Measurements from ENCODE around the gene PLCB3.

Gene PLCB3

DNA sequence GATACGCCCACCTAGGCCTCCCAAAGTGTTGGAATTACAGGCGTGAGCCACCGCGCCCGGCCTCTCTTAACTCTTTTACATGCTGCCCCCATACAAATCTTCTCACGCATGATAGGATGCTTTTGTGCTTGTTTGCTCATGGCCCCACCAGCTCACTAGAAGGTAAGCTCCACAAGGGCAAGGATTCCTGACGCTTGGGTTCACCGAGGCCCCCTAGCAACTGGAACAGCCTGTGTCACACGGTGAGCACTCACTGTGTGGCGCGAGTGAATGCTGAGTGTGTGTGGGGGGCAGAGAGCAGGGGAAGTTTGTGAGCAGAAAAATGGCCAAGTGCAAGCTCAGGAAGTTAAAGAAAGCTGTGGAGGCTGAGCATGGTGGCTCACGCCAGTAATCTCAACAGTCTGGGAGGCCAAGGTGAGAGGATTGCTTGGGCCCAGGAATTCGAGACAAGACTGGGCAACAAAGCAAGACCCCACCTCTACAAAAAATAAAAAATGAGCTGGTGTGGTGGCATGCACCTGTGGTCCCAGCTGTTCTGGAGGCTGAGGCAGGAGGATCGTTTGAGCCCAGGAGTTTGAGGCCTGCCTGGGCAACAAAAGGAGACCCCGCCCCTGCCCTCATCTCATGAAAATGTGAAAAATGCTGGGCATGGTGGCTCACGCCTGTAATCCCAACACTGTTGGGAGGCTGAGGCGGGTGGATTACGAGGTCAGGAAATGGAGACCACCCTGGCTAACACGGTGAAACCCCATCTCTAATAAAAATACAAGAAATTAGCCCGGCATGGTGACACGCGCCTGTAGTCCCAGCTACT, 30.8 kb downstream of the PLCB3 start:
- Histone ChIP-seq H2BK120ac (ENCODE audit: low read depth, low read length) (no peak overlapping the region), H2BK15ac (replicated peaks; ENCODE audit: low read depth) (no peak overlapping the region), H3K27me3 (ENCODE audit: insufficient read depth, low read length, poor library complexity) (no peaks in the 10 kb centered on the region), H3K56ac (ENCODE audit: low read length) (no peak overlapping the region), H4K8ac (ENCODE audit: low read depth, low read length) (no peak overlapping the region), H4K5ac (ENCODE audit: low read length) (no peak overlapping the region), H3K4ac (ENCODE audit: low read depth, low read length) (no peak overlapping the region), H3K4me2 (ENCODE audit: low read length) (no peak overlapping the region), H3K36me3 (ENCODE audit: control insufficient read depth, insufficient read depth, low read length) (no peaks in the 10 kb centered on the region), H3K4me1 (ENCODE audit: control insufficient read depth, low read depth, low read length) (peaks cover 6% of the 10 kb centered on the region), H3K18ac (ENCODE audit: low read length) (no peak overlapping the region), H3K79me2 (ENCODE audit: control insufficient read depth, insufficient read depth, low read length) (no peaks in the 10 kb centered on the region), H3K23ac (ENCODE audit: low read length) (no peak overlapping the region), H2BK5ac (ENCODE audit: low read length) (no peak overlapping the region), H3K4me3 (ENCODE audit: low read length) (no peak overlapping the region), H2AK5ac (ENCODE audit: low read length) (no peak overlapping the region), H3K9ac (ENCODE audit: low read length) (no peak overlapping the region), H3K79me1 (ENCODE audit: low read length) (no peaks in the 10 kb centered on the region), H3K27ac (ENCODE audit: low read depth, low read length) (no peak overlapping the region)
- WGBS (ENCODE audit: extremely low coverage, insufficient coverage, low lambda C conversion rate), result no CpG with 5 or more reads among the region's 22 CpGs
- DNase-seq, result no peak

DNA sequence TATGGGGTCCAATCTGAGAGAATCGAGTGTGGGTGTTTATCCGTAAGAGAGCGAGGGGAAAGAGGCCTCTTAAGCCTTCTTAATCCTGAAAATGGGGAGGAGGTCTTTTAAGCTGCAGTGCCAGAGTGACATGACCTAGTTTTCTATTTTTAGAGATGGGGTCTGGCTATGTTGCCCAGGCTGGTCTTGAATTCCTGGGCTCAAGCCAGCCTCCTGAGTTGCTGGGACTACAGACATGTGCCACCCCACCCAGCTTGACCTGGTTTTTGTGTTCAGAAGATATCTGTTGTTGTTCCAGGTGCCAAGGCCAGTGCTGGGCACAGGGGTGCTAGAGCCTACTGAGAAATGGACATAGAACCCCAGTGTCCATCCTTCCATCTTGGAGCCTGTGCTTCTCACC, 31.8 kb downstream of the PLCB3 start:
- Histone ChIP-seq H3K23ac (ENCODE audit: low read length) (no peak overlapping the region), H3K4me1 (ENCODE audit: control insufficient read depth, low read depth, low read length) (peaks cover 6% of the 10 kb centered on the region), H4K8ac (ENCODE audit: low read depth, low read length) (no peak overlapping the region), H3K18ac (ENCODE audit: low read length) (no peak overlapping the region), H3K9ac (ENCODE audit: low read length) (no peak overlapping the region), H3K56ac (ENCODE audit: low read length) (no peak overlapping the region), H3K27ac (ENCODE audit: low read depth, low read length) (no peak overlapping the region), H2AK5ac (ENCODE audit: low read length) (no peak overlapping the region), H4K5ac (ENCODE audit: low read length) (no peak overlapping the region), H2BK5ac (ENCODE audit: low read length) (no peak overlapping the region), H2BK15ac (replicated peaks; ENCODE audit: low read depth) (no peak overlapping the region), H3K79me2 (ENCODE audit: control insufficient read depth, insufficient read depth, low read length) (no peaks in the 10 kb centered on the region), H3K4me2 (ENCODE audit: low read length) (no peak overlapping the region), H3K4ac (ENCODE audit: low read depth, low read length) (no peak overlapping the region), H3K36me3 (ENCODE audit: control insufficient read depth, insufficient read depth, low read length) (no peaks in the 10 kb centered on the region), H3K27me3 (ENCODE audit: insufficient read depth, low read length, poor library complexity) (no peaks in the 10 kb centered on the region), H3K4me3 (ENCODE audit: low read length) (no peak overlapping the region), H3K79me1 (ENCODE audit: low read length) (no peaks in the 10 kb centered on the region), H2BK120ac (ENCODE audit: low read depth, low read length) (no peak overlapping the region)
- no CpG with 5 or more reads among the region's 3 CpGs for WGBS (ENCODE audit: extremely low coverage, insufficient coverage, low lambda C conversion rate)
- no peak for DNase-seq

GRCh38 chr11:64284048-64284961, 33.0 kb downstream of the PLCB3 start, which contains the start of gene BAD:
Gene BAD, minus strand, starts transcription at chr11:64284665. Its CDS starts 297 bp downstream, at chr11:64284368.
- Histone ChIP-seq H3K23ac (ENCODE audit: low read length) (no peak within 1 kb of the TSS), H3K79me1 (ENCODE audit: low read length) (no peaks in the 10 kb centered on the region), H2BK5ac (ENCODE audit: low read length) (no peak within 1 kb of the TSS), H3K4me2 (ENCODE audit: low read length) (peak within 1 kb of the TSS; percentile 100), H4K8ac (ENCODE audit: low read depth, low read length) (no peak within 1 kb of the TSS), H2BK120ac (ENCODE audit: low read depth, low read length) (no peak within 1 kb of the TSS), H3K36me3 (ENCODE audit: control insufficient read depth, insufficient read depth, low read length) (no peaks in the 10 kb centered on the region), H3K4me3 (ENCODE audit: low read length) (peak within 1 kb of the TSS; percentile 81), H4K5ac (ENCODE audit: low read length) (no peak within 1 kb of the TSS), H3K4me1 (ENCODE audit: control insufficient read depth, low read depth, low read length) (peaks cover 6% of the 10 kb centered on the region), H2BK15ac (replicated peaks; ENCODE audit: low read depth) (no peak within 1 kb of the TSS), H3K9ac (ENCODE audit: low read length) (peak within 1 kb of the TSS; percentile 92), H3K56ac (ENCODE audit: low read length) (peak within 1 kb of the TSS; percentile 96), H3K79me2 (ENCODE audit: control insufficient read depth, insufficient read depth, low read length) (no peaks in the 10 kb centered on the region), H3K27ac (ENCODE audit: low read depth, low read length) (peak within 1 kb of the TSS; percentile 66), H3K27me3 (ENCODE audit: insufficient read depth, low read length, poor library complexity) (no peaks in the 10 kb centered on the region), H2AK5ac (ENCODE audit: low read length) (no peak within 1 kb of the TSS), H3K4ac (ENCODE audit: low read depth, low read length) (peak within 1 kb of the TSS; percentile 40), H3K18ac (ENCODE audit: low read length) (peak within 1 kb of the TSS; percentile 75)
- WGBS (ENCODE audit: extremely low coverage, insufficient coverage, low lambda C conversion rate), result no CpG with 5 or more reads among the region's 44 CpGs
- DNase-seq, result peak; percentile 96

GRCh38 chr11:64284962-64285884, 33.9 kb downstream of the PLCB3 start, which contains the start of gene GPR137:
Gene GPR137, plus strand, starts transcription at chr11:64285848. Its CDS starts 677 bp downstream, at chr11:64286525.
- peak within 1 kb of the TSS; percentile 75 for H3K18ac ChIP-seq (ENCODE audit: low read length)
- H3K4ac ChIP-seq (ENCODE audit: low read depth, low read length), result peak within 1 kb of the TSS; percentile 41
- H3K79me2 ChIP-seq (ENCODE audit: control insufficient read depth, insufficient read depth, low read length), result no peaks in the 10 kb centered on the region
- H3K4me3 ChIP-seq (ENCODE audit: low read length), result peak within 1 kb of the TSS; percentile 81
- H4K5ac ChIP-seq (ENCODE audit: low read length), result no peak within 1 kb of the TSS
- H3K27me3 ChIP-seq (ENCODE audit: insufficient read depth, low read length, poor library complexity), result peaks cover 2% of the 10 kb centered on the region
- H3K4me2 ChIP-seq (ENCODE audit: low read length), result peak within 1 kb of the TSS; percentile 100
- DNase-seq, result peak; percentile 66
- no peak within 1 kb of the TSS for H2BK120ac ChIP-seq (ENCODE audit: low read depth, low read length)
- no peak within 1 kb of the TSS for H2BK15ac ChIP-seq (replicated peaks; ENCODE audit: low read depth)
- peak within 1 kb of the TSS; percentile 11 for H3K23ac ChIP-seq (ENCODE audit: low read length)
- H2BK5ac ChIP-seq (ENCODE audit: low read length), result no peak within 1 kb of the TSS
- no peaks in the 10 kb centered on the region for H3K36me3 ChIP-seq (ENCODE audit: control insufficient read depth, insufficient read depth, low read length)
- no peak within 1 kb of the TSS for H2AK5ac ChIP-seq (ENCODE audit: low read length)
- no CpG with 5 or more reads among the region's 102 CpGs for WGBS (ENCODE audit: extremely low coverage, insufficient coverage, low lambda C conversion rate)
- H3K4me1 ChIP-seq (ENCODE audit: control insufficient read depth, low read depth, low read length), result peaks cover 6% of the 10 kb centered on the region
- peak within 1 kb of the TSS; percentile 66 for H3K27ac ChIP-seq (ENCODE audit: low read depth, low read length)
- peak within 1 kb of the TSS; percentile 93 for H3K56ac ChIP-seq (ENCODE audit: low read length)
- H3K79me1 ChIP-seq (ENCODE audit: low read length), result no peaks in the 10 kb centered on the region
- H4K8ac ChIP-seq (ENCODE audit: low read depth, low read length), result no peak within 1 kb of the TSS
- H3K9ac ChIP-seq (ENCODE audit: low read length), result peak within 1 kb of the TSS; percentile 92
